OCI-LY7 (cell line): ENCODE results near the gene PET117. TPM values are rescaled to one million over a fixed set of nuclear protein-coding genes. Genes with fewer than 3 reads are reported as not detected.

Experiments used
- BruUV-seq: library from RNA; stranded (reverse); fragments of 400-500 nt; replicated peaks from 2 replicates; lab custom pipeline; 2021; lab: Mats Ljungman, UMichigan
- CTCF ChIA-PET: fragments of 300-600 bp; sonication (Branson Sonifier 250); formaldehyde crosslinking; loops from one replicate; lab custom pipeline; 2022; ENCODE audit warnings: antibody characterized with exemption; ENCODE audit not compliant: unreplicated experiment; lab: Charles Lee
- POLR2A ChIA-PET: fragments of 300-600 bp; sonication (Branson Sonifier 250); formaldehyde crosslinking; loops from one replicate; lab custom pipeline; 2022; ENCODE audit warnings: antibody characterized with exemption; lab: Charles Lee
- DNase-seq: peaks from one replicate; pipeline ENCODE4 v3.0.0-alpha.2; 2015; ENCODE audit warnings: low spot score
- H2AFZ ChIP-seq: fragments of 200-600 bp; sonication (generic), shearing (Covaris generic); 2 replicates; pipeline ENCODE4 v1.6.1; 2014; ENCODE audit warnings: mild to moderate bottlenecking, antibody characterized with exemption, low read length, moderate library complexity
- H3K27ac ChIP-seq: fragments of 200-600 bp; sonication (generic); 2 replicates; pipeline ENCODE4 v1.5.1; 2014; ENCODE audit warnings: mixed run types, low read depth, mild to moderate bottlenecking, moderate library complexity, low read length, inconsistent platforms; ENCODE audit not compliant: poor library complexity, severe bottlenecking
- H3K36me3 ChIP-seq: fragments of 200-600 bp; sonication (generic); 2 replicates; pipeline ENCODE4 v1.6.1; 2014; ENCODE audit warnings: mild to moderate bottlenecking, antibody characterized with exemption, low read length, moderate library complexity, mixed read lengths; ENCODE audit not compliant: insufficient read depth
- H3K4me1 ChIP-seq: fragments of 200-600 bp; sonication (generic); 2 replicates; pipeline ENCODE4 v1.5.1; 2014; ENCODE audit warnings: mild to moderate bottlenecking, low read length; ENCODE audit not compliant: insufficient read depth, poor library complexity, severe bottlenecking
- H3K4me2 ChIP-seq: fragments of 200-600 bp; sonication (generic); 2 replicates; pipeline ENCODE4 v1.6.1; 2014; ENCODE audit warnings: mild to moderate bottlenecking, low read length
- H3K4me3 ChIP-seq: fragments of 200-600 bp; sonication (generic); 2 replicates; pipeline ENCODE4 v1.5.1; 2014; ENCODE audit warnings: mild to moderate bottlenecking, low read depth, low read length; ENCODE audit not compliant: poor library complexity, severe bottlenecking
- H3K79me2 ChIP-seq: fragments of 200-600 bp; sonication (generic); 2 replicates; pipeline ENCODE4 v1.6.1; 2016; ENCODE audit warnings: low read depth, mild to moderate bottlenecking, low read length, moderate library complexity, mixed read lengths; ENCODE audit not compliant: insufficient read depth
- H3K9me2 ChIP-seq: fragments of 200-600 bp; sonication (generic); 2 replicates; pipeline ENCODE4 v1.6.1; 2016; ENCODE audit warnings: mild to moderate bottlenecking, low read length, mixed read lengths; ENCODE audit not compliant: insufficient read depth
- H3K9me3 ChIP-seq: fragments of 200-600 bp; sonication (generic); 2 replicates; pipeline ENCODE4 v1.6.1; 2014; ENCODE audit warnings: mild to moderate bottlenecking, mixed run types, low read length, mixed read lengths
- H4K20me1 ChIP-seq: fragments of 200-600 bp; sonication (generic); 2 replicates; pipeline ENCODE4 v1.6.1; 2014; ENCODE audit warnings: mild to moderate bottlenecking, antibody characterized with exemption, low read length, moderate library complexity, mixed read lengths; ENCODE audit not compliant: insufficient read depth
- EZH2phosphoT487 ChIP-seq: fragments of 200-600 bp; sonication (generic); IDR thresholded peaks from 2 replicates; pipeline ENCODE4 v1.6.1; 2018; ENCODE audit warnings: low read depth, borderline replicate concordance, mild to moderate bottlenecking, mixed run types, antibody characterized with exemption, low read length, moderate library complexity, mixed read lengths
- intact Hi-C: fragments of 100-400 bp; cut with micrococcal nuclease; formaldehyde crosslinking; loops from one replicate; pipeline ENCODE4 v1.10.0; 2022; ENCODE audit not compliant: unreplicated experiment
- total RNA-seq, 2 experiments: library from RNA; depleted of rRNA in 1 of 2; stranded (reverse); fragments of >200 nt in 1 of 2; shearing (Covaris generic) in 1 of 2; gene quantifications; 2 replicates each; pipeline ENCODE4 v1.2.3, GENCODE V29; 2014 to 2022
- TF ChIP-seq, protein P1 (sequence below): fragments of 200-600 bp; sonication (generic); conservative IDR thresholded peaks from 2 replicates; pipeline ENCODE4 v1.5.1; 2014; ENCODE audit warnings: mild to moderate bottlenecking, antibody characterized with exemption, low read length, moderate library complexity, mixed read lengths

Gene PET117
- total RNA-seq, 2 experiments from 2014 or later = 13.1 to 20.9 TPM

DNA sequence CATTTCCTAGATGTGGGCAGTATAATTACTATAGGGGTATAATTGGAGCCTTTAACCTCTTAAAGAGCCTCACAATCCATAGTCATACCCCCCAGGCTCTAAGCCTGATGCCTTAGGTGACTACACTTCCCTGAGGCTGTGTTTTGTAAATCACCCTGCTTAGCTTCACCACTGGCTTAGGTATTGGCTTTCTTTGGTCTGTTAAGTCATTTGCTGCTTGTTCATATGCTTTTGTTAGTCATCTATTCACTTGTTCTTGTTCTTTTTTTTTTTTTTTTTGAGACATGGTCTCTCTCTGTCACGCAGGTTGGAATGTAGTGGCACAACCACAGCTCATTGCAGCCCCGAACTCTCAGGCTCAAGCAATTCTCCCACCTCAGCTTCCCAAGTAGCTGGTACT lies 26.7 kb downstream of the PET117 start:
- POLR2A ChIA-PET = interaction anchor here (0.7 kb wide), 1 partner anchor 163 kb away, joined by 3 read pairs; no protein-coding TSS in a partner anchor
- H3K4me2 ChIP-seq = no peak overlapping the region
- CTCF ChIA-PET = no interaction called here
- BruUV-seq = no TSS peak
- no peak overlapping the region for H3K4me3 ChIP-seq
- DNase-seq = no peak
- intact Hi-C loops = no loop called here
- peaks cover 11% of the 10 kb centered on the region; the same call in 1 of the 2 replicates for H3K79me2 ChIP-seq
- H3K9me2 ChIP-seq = no peaks in the 10 kb centered on the region
- no peak overlapping the region for H2AFZ ChIP-seq
- peaks cover 69% of the 10 kb centered on the region for H3K36me3 ChIP-seq
- no peak for TF ChIP-seq EZH2phosphoT487
- TF ChIP-seq, protein P1, sequence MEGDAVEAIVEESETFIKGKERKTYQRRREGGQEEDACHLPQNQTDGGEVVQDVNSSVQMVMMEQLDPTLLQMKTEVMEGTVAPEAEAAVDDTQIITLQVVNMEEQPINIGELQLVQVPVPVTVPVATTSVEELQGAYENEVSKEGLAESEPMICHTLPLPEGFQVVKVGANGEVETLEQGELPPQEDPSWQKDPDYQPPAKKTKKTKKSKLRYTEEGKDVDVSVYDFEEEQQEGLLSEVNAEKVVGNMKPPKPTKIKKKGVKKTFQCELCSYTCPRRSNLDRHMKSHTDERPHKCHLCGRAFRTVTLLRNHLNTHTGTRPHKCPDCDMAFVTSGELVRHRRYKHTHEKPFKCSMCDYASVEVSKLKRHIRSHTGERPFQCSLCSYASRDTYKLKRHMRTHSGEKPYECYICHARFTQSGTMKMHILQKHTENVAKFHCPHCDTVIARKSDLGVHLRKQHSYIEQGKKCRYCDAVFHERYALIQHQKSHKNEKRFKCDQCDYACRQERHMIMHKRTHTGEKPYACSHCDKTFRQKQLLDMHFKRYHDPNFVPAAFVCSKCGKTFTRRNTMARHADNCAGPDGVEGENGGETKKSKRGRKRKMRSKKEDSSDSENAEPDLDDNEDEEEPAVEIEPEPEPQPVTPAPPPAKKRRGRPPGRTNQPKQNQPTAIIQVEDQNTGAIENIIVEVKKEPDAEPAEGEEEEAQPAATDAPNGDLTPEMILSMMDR = no peak
- H4K20me1 ChIP-seq = no peaks in the 10 kb centered on the region; the same call in 1 of the 2 replicates
- no peak overlapping the region for H3K27ac ChIP-seq
- no peaks in the 10 kb centered on the region for H3K9me3 ChIP-seq
- no peaks in the 10 kb centered on the region for H3K4me1 ChIP-seq

DNA sequence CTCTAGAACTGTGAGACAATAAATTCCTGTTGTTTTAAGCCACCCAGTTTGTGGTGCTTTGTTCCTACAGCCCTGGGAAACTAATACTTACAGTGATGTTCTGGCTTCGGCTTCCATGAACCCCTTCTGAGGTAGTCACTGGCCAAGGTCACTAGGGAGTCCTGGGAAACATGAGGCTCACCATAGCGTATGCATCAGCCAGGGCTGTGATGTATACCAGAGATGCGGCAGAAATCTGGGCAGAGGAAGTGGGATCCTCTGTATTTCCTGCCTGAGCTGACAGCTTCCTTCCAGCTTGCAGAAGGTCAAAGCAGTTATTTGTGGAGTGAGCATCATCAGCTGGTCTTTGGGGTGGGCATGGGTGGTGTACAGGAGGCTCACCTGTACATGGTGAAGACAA lies 27.9 kb downstream of the PET117 start:
- no peak overlapping the region for H2AFZ ChIP-seq
- CTCF ChIA-PET = no interaction called here
- no peaks in the 10 kb centered on the region for H3K9me3 ChIP-seq
- H3K4me3 ChIP-seq = no peak overlapping the region
- no TSS peak for BruUV-seq
- H3K4me1 ChIP-seq = no peaks in the 10 kb centered on the region
- intact Hi-C loops = no loop called here
- POLR2A ChIA-PET = interaction anchor here (0.6 kb wide), 1 partner anchor 11 kb away, joined by 3 read pairs; no protein-coding TSS in a partner anchor
- H3K79me2 ChIP-seq = peaks cover 11% of the 10 kb centered on the region; the same call in 1 of the 2 replicates
- TF ChIP-seq, protein P1 = no peak
- TF ChIP-seq EZH2phosphoT487 = no peak
- no peak for DNase-seq
- H3K27ac ChIP-seq = no peak overlapping the region
- peaks cover 76% of the 10 kb centered on the region for H3K36me3 ChIP-seq
- H3K4me2 ChIP-seq = no peak overlapping the region
- no peaks in the 10 kb centered on the region for H3K9me2 ChIP-seq
- H4K20me1 ChIP-seq = no peaks in the 10 kb centered on the region; the same call in 1 of the 2 replicates

DNA sequence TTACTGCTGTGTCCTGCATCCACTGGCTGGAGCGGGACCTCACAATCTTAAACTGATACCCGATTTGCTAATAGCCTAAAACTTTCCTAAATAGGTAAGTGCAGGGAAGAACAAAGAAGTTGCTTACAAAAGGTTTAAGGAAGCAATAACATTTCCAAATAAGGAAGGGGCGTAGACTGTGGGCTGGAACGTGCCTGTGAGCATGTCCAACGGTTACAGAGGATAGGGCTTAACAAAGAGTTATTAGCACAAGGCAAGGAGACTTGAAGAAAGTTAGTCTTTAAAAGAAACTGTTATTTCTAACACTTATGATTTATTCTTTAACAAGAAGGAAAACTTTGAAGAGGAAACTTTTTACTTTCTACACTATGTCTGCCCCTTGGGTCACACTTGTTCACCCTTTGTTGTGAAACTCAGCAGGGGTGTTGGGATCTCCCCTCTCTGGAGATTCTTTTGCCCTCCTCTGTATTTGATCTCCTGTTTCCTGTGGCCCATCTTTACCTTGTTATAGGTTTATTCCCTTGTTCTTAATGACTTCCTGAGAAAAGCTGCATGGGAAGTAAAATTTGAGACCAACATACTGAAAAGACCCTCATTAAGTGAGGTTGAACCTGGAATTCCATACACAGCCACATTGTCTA lies 28.7 kb downstream of the PET117 start:
- no TSS peak for BruUV-seq
- ChIA-PET POLR2A (no interaction called here), CTCF (no interaction called here)

More for the DNA sequence above, 28.7 kb downstream of the PET117 start:
- Histone ChIP-seq H3K27ac (no peak overlapping the region), H3K9me2 (no peaks in the 10 kb centered on the region), H4K20me1 (no peaks in the 10 kb centered on the region; the same call in 1 of the 2 replicates), H2AFZ (no peak overlapping the region), H3K36me3 (peaks cover 77% of the 10 kb centered on the region), H3K4me1 (no peaks in the 10 kb centered on the region), H3K4me3 (no peak overlapping the region), H3K9me3 (no peaks in the 10 kb centered on the region), H3K79me2 (peaks cover 11% of the 10 kb centered on the region; the same call in 1 of the 2 replicates), H3K4me2 (no peak overlapping the region)
- TF ChIP-seq, protein P1 = no peak
- TF ChIP-seq EZH2phosphoT487 = no peak
- DNase-seq = no peak
- intact Hi-C loops = no loop called here
